ENCODE data around the gene CRABP2. TPM values are rescaled to one million over a fixed set of nuclear protein-coding genes. Genes with fewer than 3 reads are reported as not detected.
A peak's percentile ranks its signal among the peaks of the same experiment; 100 is the strongest.

Gene CRABP2
- total and polyA plus RNA-seq, 2 of the 13 experiments (the other 11 are each of a cell fraction or from before 2014, with no cell fraction given) = 0.40 to 0.60 TPM

DNA sequence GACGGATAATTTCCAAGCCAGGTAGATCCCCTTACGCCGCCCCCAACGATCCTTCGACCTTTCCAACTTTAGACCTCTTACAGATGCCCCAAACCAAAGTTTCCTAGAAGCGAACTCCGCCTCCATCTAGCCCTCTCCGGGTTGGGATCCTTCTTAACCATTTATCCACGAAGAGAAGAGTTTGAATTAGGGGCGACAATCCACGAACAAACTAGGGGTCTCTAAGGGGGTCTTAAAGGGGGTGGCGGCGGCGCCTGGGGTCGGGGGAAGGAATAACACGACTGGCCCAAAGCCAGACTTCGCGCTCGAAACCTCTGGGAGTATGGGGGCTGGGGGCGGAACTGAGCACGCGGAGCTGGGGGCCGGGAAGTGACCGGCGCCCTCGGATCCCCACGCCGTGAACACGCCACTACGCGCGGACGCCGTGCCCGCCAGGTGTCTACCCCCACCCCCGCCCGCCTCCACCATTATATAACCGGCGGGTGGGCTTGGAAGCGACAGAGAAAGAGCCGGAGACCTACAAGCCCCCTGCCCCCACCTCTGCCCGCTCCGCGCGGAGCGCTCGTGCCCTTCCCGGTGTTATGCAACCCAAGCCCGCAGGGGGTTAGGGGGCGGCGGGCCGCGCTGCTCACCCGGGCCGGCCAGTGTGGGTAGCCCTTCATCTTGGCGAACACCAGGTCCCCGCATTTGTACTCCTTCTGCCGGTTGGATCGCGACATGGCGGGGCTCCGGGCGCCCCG lies 45.5 kb upstream of the CRABP2 start (continued):
- TF ChIP-seq ZBED4 (CRISPR knock-in tag; IDR thresholded peaks at IDR 0.05; ENCODE audit: borderline replicate concordance) = peak; percentile 22; the same call in 1 of the 2 replicates
- 0 out of 2 replicates have a peak, but pooled peaks have one; percentile 18 for TF ChIP-seq BRD4 (CRISPR knock-in tag; IDR thresholded peaks at IDR 0.05)
- TF ChIP-seq ZNF430 (CRISPR knock-in tag; IDR thresholded peaks at IDR 0.05) = 0 out of 2 replicates have a peak, but pooled peaks have one; percentile 23
- no peak for TF ChIP-seq ARNT2 (CRISPR knock-in tag; IDR thresholded peaks at IDR 0.05; ENCODE audit: low read depth)
- TF ChIP-seq, protein P1, sequence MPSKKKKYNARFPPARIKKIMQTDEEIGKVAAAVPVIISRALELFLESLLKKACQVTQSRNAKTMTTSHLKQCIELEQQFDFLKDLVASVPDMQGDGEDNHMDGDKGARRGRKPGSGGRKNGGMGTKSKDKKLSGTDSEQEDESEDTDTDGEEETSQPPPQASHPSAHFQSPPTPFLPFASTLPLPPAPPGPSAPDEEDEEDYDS (CRISPR knock-in tag; IDR thresholded peaks at IDR 0.05) = no peak
- TF ChIP-seq BHLHE40 (IDR thresholded peaks at IDR 0.05; ENCODE audit: low read length) = peak; percentile 50
- TF ChIP-seq SNAI1 (CRISPR knock-in tag; IDR thresholded peaks at IDR 0.05; ENCODE audit: borderline replicate concordance) = peak; percentile 78; the same call in 1 of the 2 replicates
- TF ChIP-seq KAT7 (CRISPR knock-in tag; IDR thresholded peaks at IDR 0.05; ENCODE audit: borderline replicate concordance) = peak; percentile 14; the same call in 1 of the 2 replicates
- peak; percentile 45; the same call in 1 of the 2 replicates for TF ChIP-seq ZNF317 (CRISPR knock-in tag; IDR thresholded peaks at IDR 0.05)
- TF ChIP-seq ZNF275 (CRISPR knock-in tag; IDR thresholded peaks at IDR 0.05; ENCODE audit: borderline replicate concordance) = no peak
- no peak for TF ChIP-seq SIX1 (CRISPR knock-in tag; IDR thresholded peaks at IDR 0.05; ENCODE audit: borderline replicate concordance)
- peak; percentile 51; the same call in 1 of the 2 replicates for TF ChIP-seq GABPB1 (CRISPR knock-in tag; IDR thresholded peaks at IDR 0.05)
- peak; percentile 10; the same call in 1 of the 2 replicates for TF ChIP-seq DR1 (CRISPR knock-in tag; IDR thresholded peaks at IDR 0.05)
- no peak for TF ChIP-seq ZSCAN29 (CRISPR knock-in tag; conservative IDR thresholded peaks at IDR 0.05)
- no peak for TF ChIP-seq MED1 (CRISPR knock-in tag; IDR thresholded peaks at IDR 0.05)
- TF ChIP-seq, protein P2, sequence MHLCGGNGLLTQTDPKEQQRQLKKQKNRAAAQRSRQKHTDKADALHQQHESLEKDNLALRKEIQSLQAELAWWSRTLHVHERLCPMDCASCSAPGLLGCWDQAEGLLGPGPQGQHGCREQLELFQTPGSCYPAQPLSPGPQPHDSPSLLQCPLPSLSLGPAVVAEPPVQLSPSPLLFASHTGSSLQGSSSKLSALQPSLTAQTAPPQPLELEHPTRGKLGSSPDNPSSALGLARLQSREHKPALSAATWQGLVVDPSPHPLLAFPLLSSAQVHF (CRISPR knock-in tag; IDR thresholded peaks at IDR 0.05) = no peak
- no peak for TF ChIP-seq EEA1 (CRISPR knock-in tag; IDR thresholded peaks at IDR 0.05; ENCODE audit: borderline replicate concordance)
- TF ChIP-seq ZNF564 (CRISPR knock-in tag; IDR thresholded peaks at IDR 0.05) = peak; percentile 70; the same call in 1 of the 2 replicates
- TF ChIP-seq ESRRA (CRISPR knock-in tag; IDR thresholded peaks at IDR 0.05; ENCODE audit: low read depth) = no peak
- peak; percentile 49; the same call in 1 of the 2 replicates for TF ChIP-seq YEATS4 (CRISPR knock-in tag; IDR thresholded peaks at IDR 0.05; ENCODE audit: borderline replicate concordance)
- TF ChIP-seq ZNF562 (CRISPR knock-in tag; IDR thresholded peaks at IDR 0.05; ENCODE audit: borderline replicate concordance) = 0 out of 2 replicates have a peak, but pooled peaks have one; percentile 10
- 0 out of 2 replicates have a peak, but pooled peaks have one; percentile 30 for TF ChIP-seq ELF3 (CRISPR knock-in tag; IDR thresholded peaks at IDR 0.05)
- TF ChIP-seq GATAD1 (CRISPR knock-in tag; IDR thresholded peaks at IDR 0.05) = 0 out of 2 replicates have a peak, but pooled peaks have one; percentile 29
- TF ChIP-seq CEBPG (CRISPR knock-in tag; IDR thresholded peaks at IDR 0.05) = peak; percentile 67
- 0 out of 2 replicates have a peak, but pooled peaks have one; percentile 23 for TF ChIP-seq KDM2A (CRISPR knock-in tag; IDR thresholded peaks at IDR 0.05; ENCODE audit: borderline replicate concordance, low read depth)
